HCT116 (cell line): Measurements from ENCODE around the gene ZNF678. TPM values are rescaled to one million over a fixed set of nuclear protein-coding genes. Genes with fewer than 3 reads are reported as not detected.

Source experiments
- ATAC-seq: fragments of 200-7000 bp; cut with Tn5 transposase; 2 replicates; pipeline ENCODE4 v1.9.1; 2020; ENCODE audit warnings: mild to moderate bottlenecking, moderate library complexity
- BruUV-seq: library from RNA; stranded (reverse); fragments of 400-500 nt; replicated peaks from 2 replicates; lab custom pipeline; 2021; lab: Mats Ljungman, UMichigan
- CTCF ChIA-PET: fragments of 300-600 bp; sonication (Branson Sonifier 250); formaldehyde crosslinking; loops from one replicate; lab custom pipeline; 2021; ENCODE audit warnings: antibody characterized with exemption; lab: Charles Lee
- POLR2A ChIA-PET: fragments of 300-600, 350-600 bp; sonication (Branson Sonifier 250); formaldehyde crosslinking; loops from one replicate; lab custom pipeline; 2021; ENCODE audit warnings: antibody characterized with exemption; lab: Charles Lee
- RAD21 ChIA-PET, 2 experiments: fragments of 300-600 bp; sonication (Branson Sonifier 250); formaldehyde crosslinking; loops; one replicate each; lab custom pipeline; 2023; ENCODE audit warnings: low total read pairs in 2 of 2; ENCODE audit not compliant: uncharacterized antibody in 2 of 2, unreplicated experiment in 2 of 2, low non-redundant PET in 1 of 2; lab: Charles Lee
- DNase-seq: peaks from one replicate; pipeline ENCODE4 v3.0.0-alpha.2; 2010; ENCODE audit warnings: low read depth, low spot score
- H2AFZ ChIP-seq: fragments of 200-600 bp; shearing (Covaris generic), sonication (generic); 2 replicates; pipeline ENCODE4 v1.6.1; 2017; ENCODE audit warnings: low read depth, mixed run types, mixed read lengths, antibody characterized with exemption, low read length; ENCODE audit not compliant: poor library complexity, severe bottlenecking
- H3K27ac ChIP-seq: 2 replicates; pipeline ENCODE4 v1.5.1; 2012; ENCODE audit warnings: low read depth, low read length
- H3K27me3 ChIP-seq: fragments of 200-600 bp; sonication (generic); 2 replicates; pipeline ENCODE4 v1.6.1; 2016; ENCODE audit warnings: mixed run types, low read length, mixed read lengths; ENCODE audit not compliant: insufficient read depth
- H3K36me3 ChIP-seq, 2 experiments: fragments of 200-500 bp in 1 of 2; fragments of 200-600 bp in 1 of 2; sonication (Bioruptor generic) in 1 of 2; sonication (generic) in 1 of 2; 2 replicates each; pipeline versions ENCODE4 v1.5.1 to v1.6.1; 2014 to 2016; ENCODE audit warnings: low read length in 2 of 2, inconsistent platforms in 1 of 2, mixed read lengths in 1 of 2, mixed run types in 1 of 2; ENCODE audit not compliant: insufficient read depth in 2 of 2, control insufficient read depth in 1 of 2
- H3K4me1 ChIP-seq, 2 experiments: fragments of 200-600 bp in 1 of 2; sonication (generic) in 1 of 2; 2 replicates each; pipeline versions ENCODE4 v1.5.1 to v1.6.1; 2012 to 2017; ENCODE audit warnings: low read length in 2 of 2, inconsistent platforms in 1 of 2, mild to moderate bottlenecking in 1 of 2, mixed read lengths in 1 of 2, mixed run types in 1 of 2, moderate library complexity in 1 of 2; ENCODE audit not compliant: insufficient read depth in 2 of 2, control insufficient read depth in 1 of 2
- H3K4me2 ChIP-seq: fragments of 200-600 bp; sonication (generic); 2 replicates; pipeline ENCODE4 v1.6.1; 2017; ENCODE audit warnings: mixed run types, low read length, mixed read lengths
- H3K4me3 ChIP-seq, 2 experiments: fragments of 200-600 bp in 1 of 2; sonication (generic) in 1 of 2; replicated peaks in 1 of 2; 2 replicates each; pipeline ENCODE4 v1.5.1; 2011 to 2016; ENCODE audit warnings: low read length in 2 of 2, control low read depth in 1 of 2, low read depth in 1 of 2, mild to moderate bottlenecking in 1 of 2, mixed read lengths in 1 of 2, mixed run types in 1 of 2
- H3K79me2 ChIP-seq: fragments of 200-600 bp; sonication (generic); 2 replicates; pipeline ENCODE4 v1.6.1; 2017; ENCODE audit warnings: mild to moderate bottlenecking, mixed run types, low read length, moderate library complexity, mixed read lengths; ENCODE audit not compliant: insufficient read depth
- H3K9ac ChIP-seq: fragments of 200-600 bp; sonication (generic); 2 replicates; pipeline ENCODE4 v1.6.1; 2016; ENCODE audit warnings: low read length, mixed read lengths
- H3K9me2 ChIP-seq: fragments of 200-600 bp; sonication (generic), shearing (Covaris generic); 2 replicates; pipeline ENCODE4 v1.6.1; 2017; ENCODE audit warnings: mixed run types, mild to moderate bottlenecking, moderate library complexity; ENCODE audit not compliant: insufficient read depth
- H3K9me3 ChIP-seq, 2 experiments: fragments of 200-500 bp in 1 of 2; fragments of 200-600 bp in 1 of 2; sonication (Bioruptor generic) in 1 of 2; sonication (generic) in 1 of 2; 2 replicates each; pipeline ENCODE4 v1.6.1; 2014 to 2017; ENCODE audit warnings: low read length in 2 of 2, mixed read lengths in 2 of 2, inconsistent platforms in 1 of 2, low read depth in 1 of 2, mild to moderate bottlenecking in 1 of 2, mixed run types in 1 of 2, moderate library complexity in 1 of 2; ENCODE audit not compliant: control insufficient read depth in 1 of 2, insufficient read depth in 1 of 2
- H4K20me1 ChIP-seq: fragments of 200-600 bp; sonication (generic), shearing (Covaris generic); 2 replicates; pipeline ENCODE4 v1.6.1; 2017; ENCODE audit warnings: mixed run types, mild to moderate bottlenecking, moderate library complexity; ENCODE audit not compliant: insufficient read depth
- CBX3 ChIP-seq: IDR thresholded peaks from 2 replicates; pipeline ENCODE4 v1.6.1; 2012; ENCODE audit warnings: low read depth
- CEBPB ChIP-seq: IDR thresholded peaks from 2 replicates; pipeline ENCODE4 v1.6.1; 2012; ENCODE audit warnings: low read depth
- EGR1 ChIP-seq: IDR thresholded peaks from 2 replicates; pipeline ENCODE4 v1.6.1; 2012; ENCODE audit warnings: low read depth
- ELF1 ChIP-seq: IDR thresholded peaks from 2 replicates; pipeline ENCODE4 v1.6.1; 2012; ENCODE audit warnings: low read depth, borderline replicate concordance
- EZH2phosphoT487 ChIP-seq: fragments of 200-600 bp; IDR thresholded peaks from 2 replicates; pipeline ENCODE4 v1.6.1; 2018; ENCODE audit warnings: antibody characterized with exemption, borderline replicate concordance
- FOSL1 ChIP-seq: IDR thresholded peaks from 2 replicates; pipeline ENCODE4 v1.6.1; 2012; ENCODE audit warnings: low read depth
- POLR2A ChIP-seq: IDR thresholded peaks from 2 replicates; pipeline ENCODE4 v1.7.0; 2011; ENCODE audit warnings: borderline replicate concordance; ENCODE audit not compliant: insufficient read depth, insufficient read length; ENCODE audit errors: extremely low read depth
- POLR2AphosphoS5 ChIP-seq: IDR thresholded peaks from 2 replicates; pipeline ENCODE4 v1.6.1; 2011; ENCODE audit warnings: mild to moderate bottlenecking, low read depth, low read length, moderate library complexity
- RAD21 ChIP-seq: IDR thresholded peaks from 2 replicates; pipeline ENCODE4 v1.6.1; 2012; ENCODE audit warnings: low read depth, mild to moderate bottlenecking
- SIN3A ChIP-seq: IDR thresholded peaks from 2 replicates; pipeline ENCODE4 v1.6.1; 2012; ENCODE audit warnings: low read depth
- SRF ChIP-seq: IDR thresholded peaks from 2 replicates; pipeline ENCODE4 v1.6.1; 2012; ENCODE audit warnings: low read depth
- TCF7L2 ChIP-seq: IDR thresholded peaks from 2 replicates; pipeline ENCODE4 v1.7.0; 2011; ENCODE audit warnings: borderline replicate concordance, inconsistent platforms; ENCODE audit not compliant: insufficient read depth, insufficient read length; ENCODE audit errors: extremely low read depth
- ZFX ChIP-seq: fragments of 450-650 bp; IDR thresholded peaks from 2 replicates; pipeline ENCODE4 v1.6.1; 2017
- intact Hi-C: fragments of 100-400 bp; cut with micrococcal nuclease; formaldehyde crosslinking; loops from 2 replicates; pipeline ENCODE4 v1.10.0; 2022
- total RNA-seq: library from RNA; stranded (reverse); gene quantifications from one replicate; pipeline ENCODE4 v1.2.1, GENCODE V29; 2021; ENCODE audit not compliant: unreplicated experiment
- TF ChIP-seq, protein P1 (sequence below), 3 experiments: fragments of 200-600 bp in 1 of 3; sonication (generic) in 1 of 3; IDR thresholded peaks in 2 of 3; conservative IDR thresholded peaks in 1 of 3; 2 replicates each; pipeline ENCODE4 v1.5.1; 2012 to 2017; ENCODE audit warnings: low read depth in 2 of 3, low read length in 2 of 3, antibody characterized with exemption in 1 of 3, borderline replicate concordance in 1 of 3, control low read depth in 1 of 3, mild to moderate bottlenecking in 1 of 3, mixed read lengths in 1 of 3, mixed run types in 1 of 3, moderate library complexity in 1 of 3; ENCODE audit not compliant: insufficient read depth in 1 of 3
- TF ChIP-seq, protein P2 (sequence below): IDR thresholded peaks from 2 replicates; pipeline ENCODE4 v1.6.1; 2012; ENCODE audit warnings: low read depth
- TF ChIP-seq, protein P3 (sequence below): IDR thresholded peaks from 2 replicates; pipeline ENCODE4 v1.6.1; 2011; ENCODE audit warnings: mild to moderate bottlenecking, low read length, moderate library complexity; ENCODE audit not compliant: insufficient replicate concordance; ENCODE audit errors: extremely low read depth

ZNF678 gene
- total RNA-seq, 1 experiment from 2014 or later, result 6.1 TPM

GRCh38 chr1:227586733-227587132 is 23.4 kb downstream of the ZNF678 start (continued):
- TF ChIP-seq, protein P1, sequence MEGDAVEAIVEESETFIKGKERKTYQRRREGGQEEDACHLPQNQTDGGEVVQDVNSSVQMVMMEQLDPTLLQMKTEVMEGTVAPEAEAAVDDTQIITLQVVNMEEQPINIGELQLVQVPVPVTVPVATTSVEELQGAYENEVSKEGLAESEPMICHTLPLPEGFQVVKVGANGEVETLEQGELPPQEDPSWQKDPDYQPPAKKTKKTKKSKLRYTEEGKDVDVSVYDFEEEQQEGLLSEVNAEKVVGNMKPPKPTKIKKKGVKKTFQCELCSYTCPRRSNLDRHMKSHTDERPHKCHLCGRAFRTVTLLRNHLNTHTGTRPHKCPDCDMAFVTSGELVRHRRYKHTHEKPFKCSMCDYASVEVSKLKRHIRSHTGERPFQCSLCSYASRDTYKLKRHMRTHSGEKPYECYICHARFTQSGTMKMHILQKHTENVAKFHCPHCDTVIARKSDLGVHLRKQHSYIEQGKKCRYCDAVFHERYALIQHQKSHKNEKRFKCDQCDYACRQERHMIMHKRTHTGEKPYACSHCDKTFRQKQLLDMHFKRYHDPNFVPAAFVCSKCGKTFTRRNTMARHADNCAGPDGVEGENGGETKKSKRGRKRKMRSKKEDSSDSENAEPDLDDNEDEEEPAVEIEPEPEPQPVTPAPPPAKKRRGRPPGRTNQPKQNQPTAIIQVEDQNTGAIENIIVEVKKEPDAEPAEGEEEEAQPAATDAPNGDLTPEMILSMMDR (IDR thresholded peaks at IDR 0.05 in 2 of 3, conservative IDR thresholded peaks at IDR 0.05 in 1 of 3; ENCODE audit: borderline replicate concordance in 1 of 3, insufficient read depth in 1 of 3, low read depth in 2 of 3, low read length in 2 of 3), result no peak
- no peak for TF ChIP-seq FOSL1
- no peak for TF ChIP-seq ZFX
- TF ChIP-seq CBX3, result no peak
- TF ChIP-seq, protein P2, sequence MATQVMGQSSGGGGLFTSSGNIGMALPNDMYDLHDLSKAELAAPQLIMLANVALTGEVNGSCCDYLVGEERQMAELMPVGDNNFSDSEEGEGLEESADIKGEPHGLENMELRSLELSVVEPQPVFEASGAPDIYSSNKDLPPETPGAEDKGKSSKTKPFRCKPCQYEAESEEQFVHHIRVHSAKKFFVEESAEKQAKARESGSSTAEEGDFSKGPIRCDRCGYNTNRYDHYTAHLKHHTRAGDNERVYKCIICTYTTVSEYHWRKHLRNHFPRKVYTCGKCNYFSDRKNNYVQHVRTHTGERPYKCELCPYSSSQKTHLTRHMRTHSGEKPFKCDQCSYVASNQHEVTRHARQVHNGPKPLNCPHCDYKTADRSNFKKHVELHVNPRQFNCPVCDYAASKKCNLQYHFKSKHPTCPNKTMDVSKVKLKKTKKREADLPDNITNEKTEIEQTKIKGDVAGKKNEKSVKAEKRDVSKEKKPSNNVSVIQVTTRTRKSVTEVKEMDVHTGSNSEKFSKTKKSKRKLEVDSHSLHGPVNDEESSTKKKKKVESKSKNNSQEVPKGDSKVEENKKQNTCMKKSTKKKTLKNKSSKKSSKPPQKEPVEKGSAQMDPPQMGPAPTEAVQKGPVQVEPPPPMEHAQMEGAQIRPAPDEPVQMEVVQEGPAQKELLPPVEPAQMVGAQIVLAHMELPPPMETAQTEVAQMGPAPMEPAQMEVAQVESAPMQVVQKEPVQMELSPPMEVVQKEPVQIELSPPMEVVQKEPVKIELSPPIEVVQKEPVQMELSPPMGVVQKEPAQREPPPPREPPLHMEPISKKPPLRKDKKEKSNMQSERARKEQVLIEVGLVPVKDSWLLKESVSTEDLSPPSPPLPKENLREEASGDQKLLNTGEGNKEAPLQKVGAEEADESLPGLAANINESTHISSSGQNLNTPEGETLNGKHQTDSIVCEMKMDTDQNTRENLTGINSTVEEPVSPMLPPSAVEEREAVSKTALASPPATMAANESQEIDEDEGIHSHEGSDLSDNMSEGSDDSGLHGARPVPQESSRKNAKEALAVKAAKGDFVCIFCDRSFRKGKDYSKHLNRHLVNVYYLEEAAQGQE, result no peak
- no peak for TF ChIP-seq SRF
- no peak for TF ChIP-seq EGR1
- TF ChIP-seq CEBPB, result no peak
- no peak for TF ChIP-seq EZH2phosphoT487
- no peak for TF ChIP-seq TCF7L2
- TF ChIP-seq SIN3A, result no peak

DNA sequence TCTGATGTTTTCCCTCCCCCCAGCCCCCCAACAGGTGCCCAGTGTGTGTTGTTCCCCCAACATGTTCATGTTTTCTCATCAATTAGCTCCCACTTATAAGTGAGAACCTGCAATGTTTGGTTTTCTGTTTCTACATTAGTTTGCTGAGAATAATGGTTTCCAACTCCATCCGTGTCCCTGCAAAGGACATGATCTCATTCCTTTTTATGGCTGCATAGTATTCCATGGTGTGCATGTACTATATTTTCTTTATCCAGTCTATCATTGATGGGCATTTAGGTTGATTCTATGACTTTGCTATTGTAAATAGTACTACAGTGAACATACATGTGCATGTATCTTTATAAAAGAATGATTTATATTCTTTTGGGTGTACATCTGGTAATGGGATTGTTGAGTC is 24.6 kb downstream of the ZNF678 start:
- Histone ChIP-seq H3K9me2 (no peaks in the 10 kb centered on the region), H4K20me1 (no peaks in the 10 kb centered on the region), H3K79me2 (0 out of 2 replicates have a peak, but pooled peaks cover 2% of the 10 kb centered on the region), H3K27ac (no peak overlapping the region), H3K36me3 (no peaks in the 10 kb centered on the region), H3K4me2 (no peak overlapping the region), H3K27me3 (no peaks in the 10 kb centered on the region), H2AFZ (no peak overlapping the region), H3K9ac (no peak overlapping the region), H3K4me3 (no peak overlapping the region), H3K9me3 (no peaks in the 10 kb centered on the region), H3K4me1 (no peaks in the 10 kb centered on the region)
- BruUV-seq, result no TSS peak
- CTCF ChIA-PET, result no interaction called here
- intact Hi-C loops, result loop anchor here (10.0 kb wide), 1 partner anchor 107 kb away; no protein-coding TSS in a partner anchor
- ATAC-seq, result no peak
- POLR2A ChIA-PET, result no interaction called here
- RAD21 ChIA-PET, result no interaction called here
- no peak for DNase-seq
- TF ChIP-seq FOSL1, result no peak
- TF ChIP-seq RAD21, result no peak
- no peak for TF ChIP-seq ZFX
- no peak for TF ChIP-seq EZH2phosphoT487
- no peak for TF ChIP-seq POLR2AphosphoS5
- TF ChIP-seq, protein P3, sequence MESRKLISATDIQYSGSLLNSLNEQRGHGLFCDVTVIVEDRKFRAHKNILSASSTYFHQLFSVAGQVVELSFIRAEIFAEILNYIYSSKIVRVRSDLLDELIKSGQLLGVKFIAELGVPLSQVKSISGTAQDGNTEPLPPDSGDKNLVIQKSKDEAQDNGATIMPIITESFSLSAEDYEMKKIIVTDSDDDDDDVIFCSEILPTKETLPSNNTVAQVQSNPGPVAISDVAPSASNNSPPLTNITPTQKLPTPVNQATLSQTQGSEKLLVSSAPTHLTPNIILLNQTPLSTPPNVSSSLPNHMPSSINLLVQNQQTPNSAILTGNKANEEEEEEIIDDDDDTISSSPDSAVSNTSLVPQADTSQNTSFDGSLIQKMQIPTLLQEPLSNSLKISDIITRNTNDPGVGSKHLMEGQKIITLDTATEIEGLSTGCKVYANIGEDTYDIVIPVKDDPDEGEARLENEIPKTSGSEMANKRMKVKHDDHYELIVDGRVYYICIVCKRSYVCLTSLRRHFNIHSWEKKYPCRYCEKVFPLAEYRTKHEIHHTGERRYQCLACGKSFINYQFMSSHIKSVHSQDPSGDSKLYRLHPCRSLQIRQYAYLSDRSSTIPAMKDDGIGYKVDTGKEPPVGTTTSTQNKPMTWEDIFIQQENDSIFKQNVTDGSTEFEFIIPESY, result no peak
- TF ChIP-seq CBX3, result no peak
- TF ChIP-seq ELF1, result no peak
- no peak for TF ChIP-seq SIN3A
- no peak for TF ChIP-seq POLR2A
- no peak for TF ChIP-seq TCF7L2
